Brain microvascular endothelial cell (primary cell): ENCODE results near the gene PTHLH.

Source experiments
- DNase-seq: peaks from one replicate; pipeline ENCODE4 v3.0.0-alpha.2; 2020
- H3K27ac ChIP-seq: fragments of 250-450 bp; sonication (Bioruptor Pico); 2 replicates; pipeline ENCODE4 v1.5.1; 2020; ENCODE audit warnings: mild to moderate bottlenecking, moderate library complexity
- H3K27me3 ChIP-seq: fragments of 250-450 bp; sonication (Bioruptor Pico); replicated peaks from 2 replicates; pipeline ENCODE4 v1.5.1; 2020; ENCODE audit warnings: mild to moderate bottlenecking
- H3K36me3 ChIP-seq: fragments of 250-450 bp; sonication (Bioruptor Pico); replicated peaks from 2 replicates; pipeline ENCODE4 v1.5.1; 2020; ENCODE audit warnings: mild to moderate bottlenecking
- H3K4me3 ChIP-seq: 2 replicates; pipeline ENCODE4 v1.5.1; 2011; ENCODE audit warnings: low read depth, mild to moderate bottlenecking, control low read depth, low read length, moderate library complexity
- in situ Hi-C: cut with HindIII; loops from 2 replicates; pipeline ENCODE4 v1.10.0; 2017; ENCODE audit warnings: low sequenced_read_pairs, low pct_ligation_motif_present
- TF ChIP-seq, protein P1 (sequence below): IDR thresholded peaks from 2 replicates; pipeline ENCODE4 v1.5.1; 2011; ENCODE audit warnings: low read depth, mild to moderate bottlenecking, moderate library complexity, low read length, control low read depth, inconsistent platforms; ENCODE audit errors: missing control alignments

PTHLH gene

DNA sequence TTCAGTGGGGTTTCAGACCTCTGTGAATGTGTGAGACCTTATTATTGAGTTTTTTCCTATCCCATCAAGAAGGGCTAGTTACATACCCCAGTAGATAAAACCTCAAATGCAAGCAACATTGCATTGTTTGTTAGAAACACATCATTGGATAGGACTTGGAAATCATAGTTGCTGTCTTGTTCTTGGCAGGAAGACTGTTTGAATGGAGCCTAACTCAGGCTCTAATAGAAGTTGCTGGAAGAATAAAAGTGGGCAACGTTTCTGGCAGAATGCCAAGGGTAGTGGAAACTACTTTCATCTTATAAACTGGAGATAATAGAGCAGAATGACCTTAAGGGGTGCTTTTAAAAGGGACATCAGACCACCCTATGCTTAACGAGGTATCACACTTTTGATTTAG, 9.9 kb upstream of the PTHLH start:
- Histone ChIP-seq H3K4me3 (no peak overlapping the region), H3K27ac (peak overlapping the region; percentile 38), H3K36me3 (no peaks in the 10 kb centered on the region), H3K27me3 (no peaks in the 10 kb centered on the region)
- in situ Hi-C loops = no loop called here
- DNase-seq = no peak
- TF ChIP-seq, protein P1, sequence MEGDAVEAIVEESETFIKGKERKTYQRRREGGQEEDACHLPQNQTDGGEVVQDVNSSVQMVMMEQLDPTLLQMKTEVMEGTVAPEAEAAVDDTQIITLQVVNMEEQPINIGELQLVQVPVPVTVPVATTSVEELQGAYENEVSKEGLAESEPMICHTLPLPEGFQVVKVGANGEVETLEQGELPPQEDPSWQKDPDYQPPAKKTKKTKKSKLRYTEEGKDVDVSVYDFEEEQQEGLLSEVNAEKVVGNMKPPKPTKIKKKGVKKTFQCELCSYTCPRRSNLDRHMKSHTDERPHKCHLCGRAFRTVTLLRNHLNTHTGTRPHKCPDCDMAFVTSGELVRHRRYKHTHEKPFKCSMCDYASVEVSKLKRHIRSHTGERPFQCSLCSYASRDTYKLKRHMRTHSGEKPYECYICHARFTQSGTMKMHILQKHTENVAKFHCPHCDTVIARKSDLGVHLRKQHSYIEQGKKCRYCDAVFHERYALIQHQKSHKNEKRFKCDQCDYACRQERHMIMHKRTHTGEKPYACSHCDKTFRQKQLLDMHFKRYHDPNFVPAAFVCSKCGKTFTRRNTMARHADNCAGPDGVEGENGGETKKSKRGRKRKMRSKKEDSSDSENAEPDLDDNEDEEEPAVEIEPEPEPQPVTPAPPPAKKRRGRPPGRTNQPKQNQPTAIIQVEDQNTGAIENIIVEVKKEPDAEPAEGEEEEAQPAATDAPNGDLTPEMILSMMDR = no peak

DNA sequence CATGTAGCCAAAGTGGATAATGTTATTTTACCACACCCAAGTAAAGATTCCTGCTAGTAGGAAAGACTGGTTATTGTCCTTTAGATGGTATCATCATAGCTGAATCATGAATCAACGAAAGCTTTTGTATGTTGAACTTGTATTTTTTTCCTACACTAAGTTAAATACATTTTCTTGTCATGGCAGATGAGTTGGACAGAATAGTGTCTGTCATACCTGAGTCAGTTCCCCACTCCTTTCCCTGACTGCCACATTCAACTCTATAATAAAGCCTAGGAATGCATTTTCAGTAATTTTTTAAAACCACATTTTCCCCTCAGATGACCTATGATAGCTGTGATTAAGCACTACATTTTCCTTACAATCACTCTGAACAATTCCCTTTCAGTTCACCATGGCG, 9.3 kb upstream of the PTHLH start:
- H3K36me3 ChIP-seq = no peaks in the 10 kb centered on the region
- in situ Hi-C loops = no loop called here
- no peak overlapping the region for H3K4me3 ChIP-seq
- DNase-seq = no peak
- TF ChIP-seq, protein P1 = no peak
- peak overlapping the region; percentile 38 for H3K27ac ChIP-seq
- no peaks in the 10 kb centered on the region for H3K27me3 ChIP-seq

DNA sequence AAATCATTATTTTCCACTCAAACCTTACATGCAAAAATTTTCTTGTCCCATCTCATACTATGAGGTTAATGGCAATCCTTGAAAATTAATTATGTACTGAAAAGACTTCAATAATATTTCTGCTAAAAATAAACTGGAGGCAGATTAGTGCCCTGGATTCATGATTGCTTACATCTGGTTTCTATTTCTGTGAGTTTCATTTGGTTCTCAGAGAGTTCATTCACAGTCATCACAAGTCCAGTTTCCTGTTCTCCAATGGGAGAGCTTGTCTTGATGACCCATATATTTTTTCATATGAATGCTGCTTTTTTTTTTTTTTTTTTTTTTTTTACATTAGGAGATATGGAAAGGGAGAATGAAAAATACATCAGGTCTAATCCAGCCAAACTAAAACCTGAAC, 6.6 kb upstream of the PTHLH start:
- H3K4me3 ChIP-seq = no peak overlapping the region
- no peak for DNase-seq
- no peaks in the 10 kb centered on the region for H3K27me3 ChIP-seq
- in situ Hi-C loops = no loop called here
- TF ChIP-seq, protein P1 = no peak
- no peaks in the 10 kb centered on the region for H3K36me3 ChIP-seq
- H3K27ac ChIP-seq = no peak overlapping the region

DNA sequence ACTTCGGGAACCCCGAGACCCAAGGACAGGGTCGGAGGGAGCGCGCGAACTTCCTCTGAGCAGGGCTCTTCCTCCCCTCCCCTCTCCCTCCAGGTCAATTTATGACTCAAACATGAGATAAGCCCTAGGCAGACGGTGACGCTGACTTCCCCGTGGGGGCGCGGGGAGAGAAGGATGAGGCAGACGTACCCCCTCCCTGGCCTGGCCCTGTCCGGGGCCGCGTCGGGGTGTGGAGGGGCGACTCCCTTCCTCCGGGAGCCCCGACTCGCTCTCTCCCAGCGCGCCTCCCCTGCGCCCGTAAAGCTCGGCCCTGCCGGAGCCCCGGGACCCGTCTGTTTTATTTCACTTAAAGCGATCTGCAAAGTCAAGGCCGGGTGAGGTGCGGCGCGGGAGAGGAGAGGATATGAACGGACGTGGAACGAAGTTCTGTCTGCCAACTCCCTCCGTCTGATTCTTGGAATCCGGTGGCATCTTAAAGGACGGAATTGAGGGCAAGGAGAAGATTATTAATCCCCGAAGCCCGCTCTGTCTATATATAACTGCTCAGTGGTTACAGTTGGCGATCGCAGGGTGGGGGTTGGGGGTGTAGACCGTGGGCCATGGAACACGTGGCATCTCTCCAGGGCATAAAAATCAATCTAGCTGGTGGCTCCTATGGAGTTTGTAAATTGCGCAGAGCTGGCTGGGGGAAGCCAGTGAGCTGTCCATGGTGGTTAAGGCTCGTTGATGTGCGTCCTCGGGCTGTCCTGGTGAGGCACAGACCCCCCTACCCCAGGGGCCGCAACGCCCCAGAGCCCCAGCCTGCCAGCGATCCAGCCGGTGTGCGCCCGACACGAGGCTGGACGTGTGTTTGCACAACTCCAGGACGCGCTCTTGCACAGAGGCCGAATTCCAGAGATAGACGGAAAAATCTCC, 2.9 kb upstream of the PTHLH start:
- in situ Hi-C loops = no loop called here
- H3K27me3 ChIP-seq = no peaks in the 10 kb centered on the region
- peak overlapping the region; percentile 62 for H3K27ac ChIP-seq
- peak; percentile 72 for DNase-seq
- no peaks in the 10 kb centered on the region for H3K36me3 ChIP-seq
- TF ChIP-seq, protein P1 = no peak
- H3K4me3 ChIP-seq = peak overlapping the region; percentile 49

DNA sequence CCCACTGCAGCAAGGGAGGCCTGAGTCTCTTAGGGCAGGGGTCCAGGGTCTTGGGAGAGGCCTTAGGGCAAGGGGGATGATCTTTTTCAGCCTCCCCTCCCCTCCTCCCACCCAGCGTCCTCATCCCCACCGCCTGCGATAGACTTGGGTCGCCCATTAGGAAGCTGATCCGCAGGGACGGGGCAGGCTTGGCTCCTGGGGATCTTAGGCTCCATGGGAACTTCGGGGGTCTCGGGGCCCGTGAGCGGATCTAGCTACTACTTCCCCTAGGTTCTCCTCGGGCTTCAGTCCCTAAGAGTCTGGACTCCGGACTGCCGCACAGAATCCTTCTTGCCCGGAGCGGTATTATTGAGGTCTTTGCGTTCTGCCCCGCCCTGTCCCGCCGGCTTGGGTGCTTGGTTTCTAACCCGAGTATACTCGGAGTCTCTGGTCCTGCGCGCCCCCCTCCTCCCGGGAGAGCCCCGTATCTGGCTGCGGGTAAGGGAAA, 2.2 kb upstream of the PTHLH start:
- Histone ChIP-seq H3K27ac (peak overlapping the region; percentile 62), H3K36me3 (no peaks in the 10 kb centered on the region), H3K4me3 (peak overlapping the region; percentile 49), H3K27me3 (no peaks in the 10 kb centered on the region)
- no peak for DNase-seq
- TF ChIP-seq, protein P1 = no peak
- in situ Hi-C loops = loop anchor here (25.0 kb wide), 1 partner anchor 188 kb away; no protein-coding TSS in a partner anchor
